GM18907 (cell line): ENCODE measurements around the gene EVA1C.
"Not testable (repeated sequence)": the region's sequence is repeated elsewhere in the genome, so short reads cannot be mapped to it uniquely, and the experiment has no call there.

Experiments
- ATAC-seq: cut with Tn5 transposase; IDR thresholded peaks from one replicate; pipeline ENCODE4 v1.9.1; 2021; ENCODE audit warnings: mild to moderate bottlenecking, moderate library complexity; ENCODE audit not compliant: unreplicated experiment

The EVA1C gene

DNA sequence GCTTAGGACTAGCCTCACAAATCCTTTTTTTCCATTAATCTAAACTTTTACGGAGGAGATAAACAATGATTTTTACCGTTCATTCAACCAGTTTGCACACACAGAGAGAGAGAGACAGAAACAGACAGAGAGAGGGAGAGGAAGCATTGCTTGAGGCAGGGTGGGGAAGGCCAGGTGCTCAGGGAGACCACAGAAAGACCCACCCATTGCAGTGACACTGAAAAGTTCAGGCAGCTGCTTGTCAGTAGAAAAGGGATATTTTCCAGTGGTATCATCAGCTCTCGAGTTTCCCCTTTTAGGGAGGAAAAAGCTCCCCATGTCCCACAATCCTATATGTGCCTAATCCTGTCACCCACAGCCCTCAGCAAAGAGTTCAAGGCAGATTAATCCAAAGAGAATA is 145.6 kb downstream of the EVA1C start:
- ATAC-seq, result no peak

DNA sequence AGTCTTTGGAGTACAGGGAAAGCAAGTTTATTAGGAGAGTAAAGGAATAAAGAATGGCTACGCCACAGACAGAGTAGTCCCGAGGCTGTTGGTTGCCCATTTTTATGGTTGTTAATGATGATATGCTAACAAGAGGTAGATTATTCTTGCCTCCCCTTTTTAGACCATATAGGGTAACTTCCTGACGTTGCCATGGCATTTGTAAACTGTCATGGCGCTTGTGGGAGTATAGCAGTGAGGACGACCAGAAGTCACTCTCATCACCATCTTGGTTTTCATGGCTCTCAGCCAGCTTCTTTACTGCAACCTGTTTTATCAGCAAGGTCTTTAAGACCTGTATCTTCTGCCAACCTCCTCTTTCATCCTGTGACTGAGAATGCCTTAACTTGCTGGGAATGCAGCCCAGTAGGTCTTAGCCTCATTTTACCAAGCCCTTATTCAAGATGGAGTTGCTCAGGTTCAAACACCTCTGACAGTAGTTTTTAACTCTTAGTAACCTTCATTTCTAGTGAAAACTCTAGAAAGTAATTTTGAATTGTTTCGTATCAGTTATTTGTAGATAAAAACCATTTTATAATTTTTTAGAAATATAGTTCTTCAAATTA is 146.6 kb downstream of the EVA1C start:
- no peak for ATAC-seq

DNA sequence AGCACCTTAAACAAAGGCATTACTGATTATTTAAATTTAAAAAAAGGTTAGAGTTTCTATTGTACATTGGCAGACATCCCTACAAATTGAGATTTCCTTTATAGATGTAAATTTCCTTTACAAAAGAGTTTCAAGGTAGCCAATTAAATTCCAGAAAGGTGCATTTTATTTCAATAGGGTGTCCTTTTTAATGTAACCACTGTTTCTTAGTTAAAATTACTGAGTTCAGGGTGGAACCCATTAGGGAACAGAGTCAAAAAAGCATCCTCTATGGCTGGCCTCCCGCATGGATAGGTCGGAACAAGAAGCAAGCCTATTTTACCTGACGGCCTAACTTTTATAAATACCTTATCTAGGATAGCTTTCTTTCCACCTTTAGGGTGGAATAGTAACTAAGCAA is 148.4 kb downstream of the EVA1C start:
- ATAC-seq, result no peak

DNA sequence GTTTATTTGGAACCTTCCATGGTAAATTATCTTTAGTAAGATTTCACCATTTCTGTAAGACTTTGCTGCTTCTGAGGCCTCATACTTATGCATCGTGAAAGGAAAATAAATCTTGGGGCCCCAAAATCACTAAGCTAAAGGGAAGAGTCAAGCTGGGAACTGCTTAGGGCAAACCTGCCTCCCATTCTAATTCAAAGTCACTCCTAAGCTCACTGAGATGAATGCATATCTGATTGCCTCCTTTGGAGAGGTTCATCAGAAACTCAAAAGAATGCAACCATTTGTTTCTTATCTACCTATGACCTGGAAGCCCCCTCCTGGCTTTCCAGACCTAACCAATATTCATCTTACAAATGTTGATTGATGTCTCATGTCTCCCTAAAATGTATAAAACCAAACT is 149.0 kb downstream of the EVA1C start:
- ATAC-seq, result not testable (repeated sequence)

DNA sequence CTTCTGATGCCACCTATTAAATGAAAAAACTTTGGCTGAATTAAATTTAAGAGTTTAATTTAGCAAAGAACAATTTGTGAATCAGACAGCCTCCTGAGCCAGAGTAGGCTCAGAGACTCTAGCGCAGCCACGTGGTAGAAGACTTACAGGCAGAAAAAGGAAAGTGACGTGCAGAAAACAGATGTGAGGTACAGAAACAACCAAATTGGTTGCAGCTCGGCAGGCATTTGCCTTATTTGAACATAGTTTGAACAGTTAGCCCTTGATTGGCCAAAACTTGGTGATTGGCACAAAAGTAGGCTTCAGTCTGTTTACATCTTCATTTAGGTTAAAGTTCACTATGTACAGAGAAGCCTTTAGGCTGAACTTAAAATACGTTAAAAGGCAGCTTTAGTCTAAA is 149.9 kb downstream of the EVA1C start:
- no peak for ATAC-seq

DNA sequence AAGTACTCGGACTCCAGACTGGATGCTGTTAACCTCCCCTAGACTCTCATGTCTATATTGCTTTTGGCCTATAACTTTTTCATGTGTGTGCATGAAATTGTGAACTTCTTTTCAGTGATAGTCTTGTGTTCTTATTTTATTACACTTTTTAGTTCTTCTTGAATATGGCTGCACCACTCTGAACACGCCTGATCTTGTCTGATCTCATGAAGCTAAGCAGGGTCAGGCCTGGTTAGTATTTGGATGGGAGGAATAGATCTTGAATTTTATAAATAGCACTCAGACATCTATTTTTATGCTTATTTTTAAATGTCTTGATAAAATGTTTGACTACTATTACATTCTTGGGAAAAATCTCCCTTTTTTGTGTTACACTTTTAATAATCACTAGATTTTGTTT is 150.4 kb downstream of the EVA1C start:
- ATAC-seq, result no peak
